Stimulated activated effector memory CD8-positive, alpha-beta T cell treated with anti-CD3 and anti-CD28 coated beads, Interleukin-12 subunit alpha, Interleukin-12 subunit beta, amount 100 ng/mL, for 72 hours (primary cell): ENCODE data around the gene IDH1.

ENCODE experiments used
- ATAC-seq: fragments of 150-1000 bp; cut with Tn5 transposase; 2 replicates; pipeline ENCODE4 v1.10.0; 2021
- DNase-seq, 2 donors: peaks; one replicate each; pipeline ENCODE4 v3.0.0; 2021 to 2022; ENCODE audit warnings: low spot score in 2 of 2
- H3K27ac Mint-ChIP-seq: one replicate; pipeline ENCODE4 v1.8.0; 2022; ENCODE audit warnings: mild to moderate bottlenecking, mixed read lengths
- H3K36me3 Mint-ChIP-seq: one replicate; pipeline ENCODE4 v1.8.0; 2022; ENCODE audit warnings: mild to moderate bottlenecking, mixed read lengths
- H3K4me1 Mint-ChIP-seq: one replicate; pipeline ENCODE4 v1.8.0; 2022; ENCODE audit warnings: mixed read lengths
- H3K4me3 Mint-ChIP-seq: one replicate; pipeline ENCODE4 v1.8.0; 2022; ENCODE audit warnings: mild to moderate bottlenecking, mixed read lengths
- H3K9me3 Mint-ChIP-seq: one replicate; pipeline ENCODE4 v1.8.0; 2022; ENCODE audit warnings: mixed read lengths

Gene IDH1

DNA sequence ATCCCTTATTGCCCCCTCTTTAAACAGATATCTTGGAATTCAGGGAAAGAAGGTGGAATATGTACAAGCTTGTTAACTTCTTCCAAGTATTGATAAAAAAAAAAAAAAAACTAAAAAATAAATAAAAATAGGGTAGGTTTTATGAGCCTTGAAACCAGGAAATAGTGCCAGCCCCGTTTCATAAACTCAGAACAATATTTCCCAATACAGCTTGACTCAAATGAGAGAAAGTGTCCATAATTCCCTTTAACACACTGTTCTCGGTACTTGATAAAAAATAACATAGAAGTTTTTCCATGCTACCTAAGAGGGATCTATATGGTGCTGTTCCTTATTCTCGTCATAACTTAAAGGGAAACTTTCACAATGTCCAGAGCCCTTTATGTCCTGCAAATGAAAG, 47.1 kb downstream of the IDH1 start:
- DNase-seq (no peak), ATAC-seq (no peak)
- no peaks in the 10 kb centered on the region for H3K36me3 Mint-ChIP-seq
- no peaks in the 10 kb centered on the region for H3K9me3 Mint-ChIP-seq
- H3K27ac Mint-ChIP-seq: no peak overlapping the region
- H3K4me3 Mint-ChIP-seq: no peak overlapping the region
- no peaks in the 10 kb centered on the region for H3K4me1 Mint-ChIP-seq

DNA sequence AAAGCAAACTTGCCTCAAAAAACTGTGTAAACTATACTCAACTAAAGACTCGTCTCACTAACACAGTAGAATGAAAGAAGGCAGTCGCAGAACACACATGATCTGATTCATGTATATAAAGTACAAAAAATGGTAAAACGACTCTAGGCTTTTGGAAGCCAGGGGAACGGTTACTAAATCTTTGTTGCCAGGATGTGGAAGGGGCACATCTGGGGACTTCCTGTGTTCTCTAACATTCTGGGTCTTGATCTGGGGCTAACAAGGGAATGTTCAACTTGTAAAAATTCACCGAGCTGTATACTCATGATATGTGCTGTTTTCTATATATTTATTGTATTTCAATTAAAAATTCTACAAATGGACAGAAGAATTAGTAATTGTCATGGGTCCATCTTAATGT, 50.7 kb downstream of the IDH1 start:
- H3K27ac Mint-ChIP-seq: no peak overlapping the region
- no peak overlapping the region for H3K4me3 Mint-ChIP-seq
- no peaks in the 10 kb centered on the region for H3K4me1 Mint-ChIP-seq
- ATAC-seq: no peak
- H3K9me3 Mint-ChIP-seq: no peaks in the 10 kb centered on the region
- no peak for DNase-seq
- H3K36me3 Mint-ChIP-seq: no peaks in the 10 kb centered on the region

DNA sequence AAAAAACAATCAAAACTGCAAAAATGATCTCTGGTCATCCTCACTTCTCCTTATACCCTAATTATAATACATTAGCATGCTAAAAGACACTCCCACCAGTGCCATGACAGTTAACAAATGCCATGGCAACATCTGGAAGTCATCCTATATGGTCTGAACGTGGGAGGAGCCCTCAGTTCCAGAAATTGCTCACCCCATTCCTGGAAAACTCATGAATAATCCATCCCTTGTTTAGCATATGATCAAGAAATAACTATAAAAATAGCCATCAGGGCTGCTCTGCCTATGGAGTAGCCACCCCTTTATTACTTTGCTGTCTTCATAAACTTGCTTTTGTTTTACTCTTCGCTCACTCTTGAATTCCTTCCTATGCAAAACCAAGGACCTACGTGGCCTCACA, 59.3 kb downstream of the IDH1 start:
- H3K36me3 Mint-ChIP-seq: no peaks in the 10 kb centered on the region
- no peak for DNase-seq
- no peak overlapping the region for H3K4me3 Mint-ChIP-seq
- H3K27ac Mint-ChIP-seq: no peak overlapping the region
- no peaks in the 10 kb centered on the region for H3K9me3 Mint-ChIP-seq
- no peaks in the 10 kb centered on the region for H3K4me1 Mint-ChIP-seq
- ATAC-seq: no peak

DNA sequence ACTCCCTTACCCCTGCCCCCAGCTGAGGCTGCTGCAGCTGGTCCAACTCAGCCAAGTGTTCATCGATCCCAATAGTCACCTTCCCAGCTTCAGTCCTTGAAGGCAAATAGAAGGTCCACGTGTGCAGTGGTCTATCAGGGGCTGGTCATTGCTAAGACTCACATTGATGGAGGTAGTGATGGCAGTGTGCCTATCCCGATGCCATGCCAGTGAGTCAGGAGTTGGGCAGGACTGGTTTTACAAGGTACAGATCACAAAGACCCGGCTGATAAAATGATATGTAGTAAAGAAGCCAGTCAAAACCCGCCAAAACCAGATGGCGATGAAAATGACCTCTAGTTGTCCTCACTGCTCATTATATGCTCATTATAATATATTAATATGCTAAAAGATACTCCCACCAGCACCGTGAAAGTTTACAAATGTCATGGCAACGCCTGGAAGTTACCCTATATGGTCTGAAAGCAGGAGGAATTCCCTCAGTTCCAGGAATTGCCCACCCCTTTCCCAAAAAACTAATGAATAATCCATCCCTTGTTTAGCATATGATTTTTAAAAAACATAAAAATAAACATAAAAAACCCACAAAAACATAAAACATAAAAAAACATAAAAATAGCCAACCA, 62.1 kb downstream of the IDH1 start:
- DNase-seq: no peak
- no peak overlapping the region for H3K4me3 Mint-ChIP-seq
- no peaks in the 10 kb centered on the region for H3K36me3 Mint-ChIP-seq
- H3K4me1 Mint-ChIP-seq: no peaks in the 10 kb centered on the region
- ATAC-seq: no peak
- H3K27ac Mint-ChIP-seq: no peak overlapping the region
- H3K9me3 Mint-ChIP-seq: no peaks in the 10 kb centered on the region

DNA sequence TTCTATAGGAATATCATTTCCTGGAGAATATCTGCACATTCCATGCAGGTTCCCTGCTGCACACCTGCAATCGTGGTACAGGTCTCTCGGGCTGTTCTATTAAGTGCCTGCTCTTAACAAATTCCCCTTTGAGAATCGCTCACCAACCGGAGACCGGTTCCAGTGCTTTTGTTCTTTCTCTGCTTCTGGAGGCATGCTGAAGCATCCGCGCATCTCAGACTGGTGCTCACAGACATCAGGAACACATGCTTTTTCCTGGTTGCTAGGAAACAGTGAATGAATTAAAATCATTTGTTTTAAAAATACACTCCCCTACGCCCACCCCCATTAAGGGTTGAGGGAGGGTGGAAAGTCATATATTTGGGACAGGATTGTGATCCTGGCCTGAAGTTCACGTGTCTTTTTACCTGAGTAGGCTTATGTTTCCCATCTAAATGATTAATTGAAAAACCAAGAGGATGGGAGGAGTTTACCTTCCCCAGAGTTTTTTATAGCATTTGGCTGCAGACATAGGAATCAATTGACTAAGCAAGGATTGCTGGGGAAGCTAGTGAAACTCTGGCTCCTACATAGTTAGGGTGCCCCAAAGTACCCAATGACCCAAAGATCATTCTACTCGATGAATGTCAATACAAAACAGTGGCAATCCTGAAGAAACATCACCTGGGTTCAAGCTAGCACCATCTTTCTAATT, 64.9 kb downstream of the IDH1 start, which contains the start of gene C2orf80:
TSS of gene C2orf80 (minus strand) at position 221 of the 694 bp plus-strand sequence. CDS start 3,044 bp downstream, outside the sequence.
- DNase-seq: no peak
- H3K9me3 Mint-ChIP-seq: no peaks in the 10 kb centered on the region
- no peak for ATAC-seq

DNA sequence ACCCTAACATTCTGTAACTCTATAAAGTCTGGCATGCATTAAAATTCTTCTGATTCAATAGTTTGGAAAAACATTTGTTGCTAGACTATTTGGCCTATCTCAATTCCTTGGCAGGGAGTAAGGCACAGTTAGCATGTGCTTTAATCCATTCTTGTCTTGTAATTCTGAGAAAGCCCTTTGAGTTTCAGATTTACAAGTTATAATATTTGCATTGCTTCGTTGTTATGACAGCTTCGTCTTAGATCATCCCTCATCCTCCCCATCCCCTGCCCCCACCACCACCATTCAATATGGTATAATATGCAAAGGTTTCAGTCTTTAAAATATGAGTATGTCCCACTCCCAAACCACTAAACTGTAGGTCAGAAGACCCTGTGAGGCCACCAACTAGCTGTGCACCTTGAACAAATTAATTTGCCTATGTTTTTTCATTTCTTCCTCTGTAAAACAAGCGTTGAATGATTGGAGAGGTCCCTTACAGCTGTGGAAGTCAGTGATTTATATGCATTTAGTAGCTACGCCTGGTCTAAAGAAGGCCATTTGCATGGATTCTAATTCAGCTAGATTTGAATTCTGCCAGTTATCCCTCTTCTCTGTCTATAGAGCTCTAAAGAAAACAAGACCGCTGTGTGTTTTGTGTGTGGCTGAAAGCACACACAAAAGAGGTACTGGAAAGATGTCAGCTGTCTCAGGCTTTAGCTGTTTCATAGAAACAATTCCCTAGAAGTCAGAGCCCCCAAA, 65.6 kb downstream of the IDH1 start:
- no peak for DNase-seq
- Mint-ChIP-seq H3K4me3 (no peak overlapping the region), H3K9me3 (no peaks in the 10 kb centered on the region), H3K36me3 (no peaks in the 10 kb centered on the region), H3K27ac (no peak overlapping the region), H3K4me1 (no peaks in the 10 kb centered on the region)
- ATAC-seq: no peak

More for the DNA sequence above, 64.9 kb downstream of the IDH1 start, which contains the start of gene C2orf80:
- Mint-ChIP-seq H3K4me3 (no peak within 1 kb of the TSS), H3K36me3 (no peaks in the 10 kb centered on the region), H3K27ac (no peak within 1 kb of the TSS), H3K4me1 (no peaks in the 10 kb centered on the region)

DNA sequence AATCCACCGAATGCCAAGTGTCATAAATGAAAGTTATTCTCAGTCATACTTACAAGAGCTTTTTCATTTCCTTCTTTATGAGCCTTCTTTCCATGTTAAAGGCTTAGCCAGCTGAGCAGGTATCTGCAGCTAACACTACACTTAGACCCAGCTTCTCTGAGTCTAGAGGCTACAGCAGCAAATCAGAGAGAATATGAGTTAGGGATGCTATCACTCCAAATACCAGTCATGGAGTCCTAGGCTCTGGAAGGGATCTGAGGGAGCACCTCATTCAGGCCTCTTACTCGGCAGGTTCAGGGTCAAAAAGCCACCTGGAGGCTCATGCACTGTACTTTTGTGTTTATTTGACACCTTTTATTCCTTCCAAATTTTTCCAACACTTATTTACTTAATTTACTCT, 68.0 kb downstream of the IDH1 start:
- Mint-ChIP-seq H3K27ac (no peak overlapping the region), H3K4me3 (no peak overlapping the region), H3K9me3 (no peaks in the 10 kb centered on the region), H3K4me1 (no peaks in the 10 kb centered on the region), H3K36me3 (no peaks in the 10 kb centered on the region)
- no peak for DNase-seq
- no peak for ATAC-seq

DNA sequence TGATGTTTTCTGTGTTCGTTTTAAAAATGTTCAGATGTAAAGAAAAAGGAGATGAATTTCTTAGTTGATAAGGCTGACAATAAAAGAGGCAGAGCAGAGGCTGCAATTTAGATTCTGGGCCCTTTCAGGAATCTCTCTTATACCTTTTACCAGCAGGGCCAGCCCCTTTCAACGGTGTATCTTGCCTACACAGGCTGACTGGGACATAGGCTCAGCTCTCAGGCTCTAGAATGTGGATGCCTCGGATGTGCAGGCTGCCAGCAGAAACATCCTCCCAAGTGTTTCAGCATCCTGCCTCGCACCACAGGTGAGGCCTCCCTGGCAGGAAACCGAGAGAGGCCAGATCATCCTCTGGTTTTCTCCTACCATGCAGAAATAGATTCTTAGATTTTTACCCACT, 68.4 kb downstream of the IDH1 start:
- no peak overlapping the region for H3K27ac Mint-ChIP-seq
- H3K9me3 Mint-ChIP-seq: no peaks in the 10 kb centered on the region
- no peak for ATAC-seq
- no peak overlapping the region for H3K4me3 Mint-ChIP-seq
- no peaks in the 10 kb centered on the region for H3K36me3 Mint-ChIP-seq
- no peaks in the 10 kb centered on the region for H3K4me1 Mint-ChIP-seq
- no peak for DNase-seq
